Measurements from ENCODE around the gene WFIKKN1.

GRCh38 chr16:649631-650030 lies 18.8 kb downstream of the WFIKKN1 start:
- TF ChIP-seq CTCF (IDR thresholded peaks at IDR 0.05 in 8 of 11, conservative IDR thresholded peaks at IDR 0.05 in 3 of 11) (no peak), POLR2AphosphoS5 (IDR thresholded peaks at IDR 0.05) (no peak), POLR2A (IDR thresholded peaks at IDR 0.05) (no peak)

All from spleen (tissue), 7 donors.